Measurements from ENCODE around the gene GPR15LG.

- TF ChIP-seq POLR2A (IDR thresholded peaks at IDR 0.05; ENCODE audit: low read depth, low read length) (no peak), POLR2AphosphoS5 (IDR thresholded peaks at IDR 0.05; ENCODE audit: low read depth, low read length) (no peak), TAF1 (IDR thresholded peaks at IDR 0.05; ENCODE audit: borderline replicate concordance, low read depth, low read length) (no peak)
Observed at GRCh38 chr10:84214046-84214572, 40.5 kb downstream of the GPR15LG start.

Measured in GM12892 (cell line).